Hepatocyte (in vitro differentiated cells): ENCODE results near the gene TCF4. TPM values are rescaled to one million over a fixed set of nuclear protein-coding genes. Genes with fewer than 3 reads are reported as not detected.

Experiments used
- DNase-seq: peaks from one replicate; pipeline ENCODE4 v3.0.0-alpha.2; 2016; ENCODE audit warnings: low spot score
- H2AFZ ChIP-seq: fragments of 200-600 bp; sonication (generic); 2 replicates; pipeline ENCODE4 v1.6.0; 2016; ENCODE audit warnings: antibody characterized with exemption, mild to moderate bottlenecking
- H3K27ac ChIP-seq: fragments of 200-600 bp; sonication (generic); 2 replicates; pipeline ENCODE4 v1.5.1; 2016; ENCODE audit warnings: mild to moderate bottlenecking
- H3K27me3 ChIP-seq: fragments of 200-600 bp; sonication (generic); 2 replicates; pipeline ENCODE4 v1.6.1; 2016
- H3K36me3 ChIP-seq: fragments of 200-600 bp; sonication (generic); replicated peaks from 2 replicates; pipeline ENCODE4 v1.5.1; 2016; ENCODE audit warnings: low read depth; ENCODE audit not compliant: insufficient read depth
- H3K4me1 ChIP-seq: fragments of 200-600 bp; sonication (generic); 2 replicates; pipeline ENCODE4 v1.5.1; 2016; ENCODE audit warnings: mild to moderate bottlenecking, moderate library complexity; ENCODE audit not compliant: insufficient read depth
- H3K4me2 ChIP-seq: fragments of 200-600 bp; sonication (generic); 2 replicates; pipeline ENCODE4 v1.6.0; 2016
- H3K4me3 ChIP-seq: fragments of 200-600 bp; sonication (generic); 2 replicates; pipeline ENCODE4 v1.5.1; 2016; ENCODE audit warnings: mild to moderate bottlenecking
- H3K79me2 ChIP-seq: fragments of 200-600 bp; sonication (generic); 2 replicates; pipeline ENCODE4 v1.6.0; 2017; ENCODE audit warnings: mild to moderate bottlenecking
- H3K9me2 ChIP-seq: fragments of 200-600 bp; sonication (generic); replicated peaks from 2 replicates; pipeline ENCODE4 v1.6.0; 2017; ENCODE audit warnings: mild to moderate bottlenecking; ENCODE audit not compliant: insufficient read depth
- H3K9me3 ChIP-seq: fragments of 200-600 bp; sonication (generic); 2 replicates; pipeline ENCODE4 v1.5.1; 2016; ENCODE audit warnings: low read depth, mild to moderate bottlenecking
- H4K20me1 ChIP-seq: fragments of 200-600 bp; sonication (generic); 2 replicates; pipeline ENCODE4 v1.6.0; 2016; ENCODE audit warnings: mild to moderate bottlenecking; ENCODE audit not compliant: insufficient read depth, poor library complexity, severe bottlenecking
- CTCF ChIP-seq: fragments of 200-600 bp; sonication (generic); IDR thresholded peaks from 2 replicates; pipeline ENCODE4 v1.5.1; 2016; ENCODE audit warnings: antibody characterized with exemption, mild to moderate bottlenecking; ENCODE audit not compliant: poor library complexity
- EZH2 ChIP-seq: fragments of 200-600 bp; sonication (generic); IDR thresholded peaks from 2 replicates; pipeline ENCODE4 v1.6.1; 2016; ENCODE audit warnings: antibody characterized with exemption, mild to moderate bottlenecking, borderline replicate concordance
- EZH2phosphoT487 ChIP-seq: fragments of 200-600 bp; sonication (generic); IDR thresholded peaks from one replicate; pipeline ENCODE4 v1.6.1; 2018; ENCODE audit warnings: antibody characterized with exemption, mild to moderate bottlenecking, low read depth, moderate library complexity; ENCODE audit not compliant: unreplicated experiment, severe bottlenecking
- WGBS: methylation state at CpG from one replicate; pipeline ENCODE4 v1.1.6; 2016; ENCODE audit warnings: low lambda C conversion rate; ENCODE audit errors: missing lambda C conversion rate; 5-methylcytosine and 5-hydroxymethylcytosine counted together
- polyA plus RNA-seq: library from polyadenylated mRNA; unstranded; fragments of >200 nt; fragmentation: Nextera tagmentation; extraction: Ambion mirVana; gene quantifications from 2 replicates; pipeline ENCODE4 v1.2.1, GENCODE V29; 2016
- total RNA-seq: library from RNA; depleted of rRNA; stranded (reverse); fragments of >200 nt; gene quantifications from 2 replicates; pipeline ENCODE4 v1.2.3, GENCODE V29; 2014

Gene TCF4
- total and polyA plus RNA-seq, 2 experiments from 2014 or later = 40.5 to 65.2 TPM

DNA sequence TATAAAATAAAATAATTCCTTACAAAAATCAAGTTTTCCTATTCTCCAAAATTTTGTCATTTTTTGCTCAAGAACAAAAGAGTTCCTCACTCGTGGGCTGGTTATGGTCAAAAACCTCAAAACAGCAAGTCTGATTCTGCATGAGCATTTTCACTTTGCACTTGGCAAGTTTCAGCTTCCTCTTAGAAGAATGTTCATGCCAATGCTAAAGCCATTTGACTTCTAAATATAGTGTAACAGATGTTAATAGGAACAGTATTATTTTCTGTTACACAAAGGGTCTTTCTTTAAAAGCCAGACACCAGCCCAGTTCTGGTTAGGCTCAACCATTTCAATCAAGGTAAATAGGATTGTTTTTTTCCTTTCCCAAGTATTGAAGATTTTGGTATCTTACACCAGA lies 367.5 kb downstream of the TCF4 start:
- H3K9me3 ChIP-seq = no peaks in the 10 kb centered on the region
- no peaks in the 10 kb centered on the region for H3K27me3 ChIP-seq
- no peaks in the 10 kb centered on the region for H3K4me1 ChIP-seq
- no peaks in the 10 kb centered on the region for H3K36me3 ChIP-seq
- no peak overlapping the region for H2AFZ ChIP-seq
- H3K4me3 ChIP-seq = no peak overlapping the region
- 70% methylated on average over 1 of the region's 1 CpG for WGBS
- no peak for TF ChIP-seq EZH2phosphoT487
- TF ChIP-seq EZH2 = no peak
- no peak for TF ChIP-seq CTCF
- H3K4me2 ChIP-seq = no peak overlapping the region
- no peak overlapping the region for H3K27ac ChIP-seq
- no peaks in the 10 kb centered on the region for H4K20me1 ChIP-seq
- no peaks in the 10 kb centered on the region for H3K79me2 ChIP-seq
- no peak for DNase-seq
- no peaks in the 10 kb centered on the region for H3K9me2 ChIP-seq

DNA sequence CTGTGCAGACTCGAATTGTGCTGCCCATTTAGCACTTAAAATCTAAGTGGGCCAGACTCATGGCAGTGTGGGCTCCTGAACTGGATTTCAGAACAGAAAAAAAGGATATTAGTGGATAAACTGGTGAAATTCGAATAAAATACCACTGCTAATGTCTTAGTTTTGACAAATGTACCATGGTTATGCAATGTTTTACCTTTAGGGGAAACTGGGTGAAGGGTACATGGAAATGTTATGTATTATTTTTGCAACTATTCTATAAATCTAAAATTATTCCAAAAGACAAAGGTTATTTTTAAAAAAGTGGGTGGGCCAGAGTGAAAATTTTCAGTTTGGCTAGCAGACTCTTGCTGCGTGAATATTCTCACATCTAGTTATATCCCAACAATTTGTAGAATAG lies 368.2 kb downstream of the TCF4 start:
- Histone ChIP-seq H3K9me2 (no peaks in the 10 kb centered on the region), H4K20me1 (no peaks in the 10 kb centered on the region), H2AFZ (no peak overlapping the region), H3K4me3 (no peak overlapping the region), H3K4me2 (no peak overlapping the region), H3K27me3 (no peaks in the 10 kb centered on the region), H3K36me3 (no peaks in the 10 kb centered on the region), H3K79me2 (no peaks in the 10 kb centered on the region), H3K4me1 (no peaks in the 10 kb centered on the region), H3K27ac (no peak overlapping the region), H3K9me3 (no peaks in the 10 kb centered on the region)
- no peak for TF ChIP-seq CTCF
- TF ChIP-seq EZH2 = no peak
- TF ChIP-seq EZH2phosphoT487 = no peak
- WGBS = 96% methylated on average over 3 of the region's 3 CpGs
- no peak for DNase-seq

DNA sequence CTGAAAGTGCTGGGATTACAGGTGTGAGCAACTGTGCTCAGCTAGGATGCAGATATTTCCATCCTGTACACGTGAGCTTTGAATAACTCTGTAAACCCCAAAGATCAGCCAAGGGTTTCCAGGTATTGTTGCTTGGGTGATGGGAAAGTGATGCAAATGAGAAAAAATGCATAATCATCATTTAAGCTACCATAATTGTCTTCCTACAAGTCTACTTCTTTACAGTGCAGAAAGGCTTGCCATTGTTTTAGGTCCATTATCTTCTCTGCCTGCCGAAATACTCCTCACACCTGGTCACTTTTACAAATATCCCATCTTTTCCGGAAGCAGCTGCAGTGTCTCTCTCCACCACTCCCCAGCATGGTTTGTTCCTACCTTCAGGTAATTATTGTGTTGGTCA lies 368.9 kb downstream of the TCF4 start:
- TF ChIP-seq EZH2 (no peak), CTCF (no peak), EZH2phosphoT487 (no peak)
- H3K27ac ChIP-seq = no peak overlapping the region
- H3K4me1 ChIP-seq = no peaks in the 10 kb centered on the region
- no peak for DNase-seq
- H4K20me1 ChIP-seq = no peaks in the 10 kb centered on the region
- H3K9me3 ChIP-seq = no peaks in the 10 kb centered on the region
- H3K4me3 ChIP-seq = no peak overlapping the region
- H3K9me2 ChIP-seq = no peaks in the 10 kb centered on the region
- H2AFZ ChIP-seq = no peak overlapping the region
- whole genome bisulfite sequencing = 90% methylated on average over 3 of the region's 3 CpGs
- no peaks in the 10 kb centered on the region for H3K79me2 ChIP-seq
- no peaks in the 10 kb centered on the region for H3K36me3 ChIP-seq
- H3K27me3 ChIP-seq = no peaks in the 10 kb centered on the region
- no peak overlapping the region for H3K4me2 ChIP-seq

GRCh38 chr18:55214969-55215368 lies 373.0 kb downstream of the TCF4 start:
- Histone ChIP-seq H3K36me3 (no peaks in the 10 kb centered on the region), H3K79me2 (no peaks in the 10 kb centered on the region), H3K4me1 (no peaks in the 10 kb centered on the region), H3K9me2 (no peaks in the 10 kb centered on the region), H3K27ac (no peak overlapping the region), H3K4me2 (no peak overlapping the region), H3K9me3 (no peaks in the 10 kb centered on the region), H4K20me1 (no peaks in the 10 kb centered on the region), H2AFZ (no peak overlapping the region), H3K27me3 (no peaks in the 10 kb centered on the region), H3K4me3 (no peak overlapping the region)
- DNase-seq = no peak
- TF ChIP-seq EZH2phosphoT487 (no peak), EZH2 (no peak), CTCF (no peak)
- 84% methylated on average over 5 of the region's 5 CpGs for WGBS
